CD14-positive monocyte (primary cell): Measurements from ENCODE around the gene TDRD9. TPM values are rescaled to one million over a fixed set of nuclear protein-coding genes. Genes with fewer than 3 reads are reported as not detected.

Experiments used
- DNase-seq, 3 donors: peaks; one replicate each; pipeline ENCODE4 v3.0.0-alpha.2; 2011 to 2022
- H2AFZ ChIP-seq: 2 replicates; pipeline ENCODE4 v1.6.0; 2012; ENCODE audit warnings: mild to moderate bottlenecking, low read depth, low read length, inconsistent platforms; ENCODE audit not compliant: insufficient read depth, poor library complexity, severe bottlenecking
- H3K27ac ChIP-seq, 2 donors: 1 replicate in 1 of 2; 2 replicates in 1 of 2; pipeline ENCODE4 v1.5.1; 2012 to 2013; ENCODE audit warnings: low read length in 2 of 2, control low read depth in 1 of 2, inconsistent platforms in 1 of 2, low read depth in 1 of 2, mild to moderate bottlenecking in 1 of 2
- H3K27me3 ChIP-seq, 2 donors: one replicate each; pipeline versions ENCODE4 v1.6.0 to v1.6.1; 2011 to 2013; ENCODE audit warnings: low read length in 2 of 2; ENCODE audit not compliant: control insufficient read depth in 2 of 2, insufficient read depth in 2 of 2
- H3K36me3 ChIP-seq, 2 donors: replicated peaks in 1 of 2; 1 replicate in 1 of 2; 2 replicates in 1 of 2; pipeline versions ENCODE4 v1.5.1 to v1.6.1; 2012 to 2013; ENCODE audit warnings: low read length in 2 of 2, control low read depth in 1 of 2, inconsistent platforms in 1 of 2, mild to moderate bottlenecking in 1 of 2; ENCODE audit not compliant: insufficient read depth in 2 of 2, control insufficient read depth in 1 of 2
- H3K4me1 ChIP-seq, 2 donors: 1 replicate in 1 of 2; 2 replicates in 1 of 2; pipeline versions ENCODE4 v1.5.1 to v1.6.1; 2012 to 2013; ENCODE audit warnings: low read length in 2 of 2, control low read depth in 1 of 2, inconsistent platforms in 1 of 2, mild to moderate bottlenecking in 1 of 2, moderate library complexity in 1 of 2; ENCODE audit not compliant: insufficient read depth in 2 of 2, control insufficient read depth in 1 of 2
- H3K4me2 ChIP-seq: replicated peaks from 2 replicates; pipeline ENCODE3; 2012; ENCODE audit warnings: low read length, moderate library complexity, mild to moderate bottlenecking; ENCODE audit not compliant: poor library complexity, severe bottlenecking; ENCODE audit errors: extremely low read depth
- H3K4me3 ChIP-seq, 3 experiments: fragments of 200-600 bp in 1 of 3; sonication (generic) in 1 of 3; replicated peaks in 1 of 3; 1 replicate in 2 of 3; 2 replicates in 1 of 3; pipeline ENCODE4 v1.5.1; 2011 to 2013; ENCODE audit warnings: low read length in 3 of 3, mild to moderate bottlenecking in 3 of 3, control low read depth in 2 of 3, low read depth in 2 of 3, inconsistent platforms in 1 of 3, moderate library complexity in 1 of 3
- H3K79me2 ChIP-seq: 2 replicates; pipeline ENCODE4 v1.6.0; 2012; ENCODE audit warnings: mild to moderate bottlenecking, control low read depth, inconsistent platforms, low read length, moderate library complexity; ENCODE audit not compliant: insufficient read depth
- H3K9ac ChIP-seq: 2 replicates; pipeline ENCODE4 v1.6.0; 2017; ENCODE audit warnings: low read length, mild to moderate bottlenecking; ENCODE audit not compliant: insufficient read depth, poor library complexity, severe bottlenecking
- H3K9me3 ChIP-seq, 2 donors: replicated peaks in 1 of 2; 1 replicate in 1 of 2; 2 replicates in 1 of 2; pipeline versions ENCODE4 v1.5.1 to v1.6.1; 2012 to 2013; ENCODE audit warnings: low read length in 2 of 2, control low read depth in 1 of 2; ENCODE audit not compliant: control insufficient read depth in 1 of 2, insufficient read depth in 1 of 2
- H4K20me1 ChIP-seq: 2 replicates; pipeline ENCODE4 v1.6.0; 2012; ENCODE audit warnings: mild to moderate bottlenecking, low read length, control low read depth, moderate library complexity; ENCODE audit not compliant: insufficient read depth
- H3K27ac Mint-ChIP-seq, 7 donors: one replicate each; pipeline ENCODE4 v1.8.0; 2020; ENCODE audit warnings: mild to moderate bottlenecking in 7 of 7, mixed read lengths in 7 of 7, moderate library complexity in 6 of 7, inconsistent platforms in 2 of 7
- H3K27me3 Mint-ChIP-seq, 3 donors: one replicate each; pipeline ENCODE4 v1.8.0; 2021 to 2022; ENCODE audit warnings: low read depth in 3 of 3, mild to moderate bottlenecking in 3 of 3, mixed read lengths in 3 of 3, moderate library complexity in 3 of 3, inconsistent platforms in 1 of 3
- H3K36me3 Mint-ChIP-seq, 2 donors: one replicate each; pipeline ENCODE4 v1.8.0; 2020; ENCODE audit warnings: mixed read lengths in 2 of 2, inconsistent platforms in 1 of 2, mild to moderate bottlenecking in 1 of 2
- H3K4me1 Mint-ChIP-seq: one replicate; pipeline ENCODE4 v1.8.0; 2020; ENCODE audit warnings: mild to moderate bottlenecking, mixed read lengths
- H3K4me3 Mint-ChIP-seq, 2 donors: one replicate each; pipeline ENCODE4 v1.8.0; 2020; ENCODE audit warnings: mild to moderate bottlenecking in 2 of 2, mixed read lengths in 2 of 2, moderate library complexity in 1 of 2
- H3K9me3 Mint-ChIP-seq, 7 donors: one replicate each; pipeline ENCODE4 v1.8.0; 2020 to 2022; ENCODE audit warnings: mixed read lengths in 7 of 7, mild to moderate bottlenecking in 6 of 7, moderate library complexity in 6 of 7, inconsistent platforms in 2 of 7
- WGBS: methylation state at CpG from one replicate; pipeline ENCODE4 v1.1.5; 2013; ENCODE audit warnings: missing lambda C conversion rate; ENCODE audit not compliant: insufficient coverage; 5-methylcytosine and 5-hydroxymethylcytosine counted together
- intact Hi-C, 2 donors: fragments of 100-400 bp; cut with micrococcal nuclease; formaldehyde crosslinking; loops; one replicate each; pipeline versions ENCODE4 v1.15.0 to v1.15.1; 2023
- polyA plus RNA-seq, 3 donors: library from polyadenylated mRNA; depleted of rRNA in 1 of 3; unstranded in 2 of 3; stranded (reverse) in 1 of 3; fragments of 300-500 nt in 2 of 3; fragments of >200 nt in 1 of 3; fragmentation: Illumina TruSeq in 2 of 3; gene quantifications; 1 replicate in 2 of 3; 2 replicates in 1 of 3; pipeline ENCODE4 v1.2.3, GENCODE V29; 2012 to 2021
- small RNA-seq: library from RNA; depleted of rRNA; stranded (forward); fragments of <200 nt; gene quantifications from one replicate; pipeline ENCODE3, GENCODE V24; 2012; ENCODE audit warnings: low read depth; ENCODE audit not compliant: insufficient read length
- TF ChIP-seq, protein P1 (sequence below): fragments of 200-600 bp; IDR thresholded peaks from one replicate; pipeline ENCODE4 v1.8.0; 2022; ENCODE audit warnings: antibody characterized with exemption, mild to moderate bottlenecking

TDRD9 gene
- polyA plus RNA-seq, 3 donors, result 7.6 to 12.1 (median 11.8) TPM

DNA sequence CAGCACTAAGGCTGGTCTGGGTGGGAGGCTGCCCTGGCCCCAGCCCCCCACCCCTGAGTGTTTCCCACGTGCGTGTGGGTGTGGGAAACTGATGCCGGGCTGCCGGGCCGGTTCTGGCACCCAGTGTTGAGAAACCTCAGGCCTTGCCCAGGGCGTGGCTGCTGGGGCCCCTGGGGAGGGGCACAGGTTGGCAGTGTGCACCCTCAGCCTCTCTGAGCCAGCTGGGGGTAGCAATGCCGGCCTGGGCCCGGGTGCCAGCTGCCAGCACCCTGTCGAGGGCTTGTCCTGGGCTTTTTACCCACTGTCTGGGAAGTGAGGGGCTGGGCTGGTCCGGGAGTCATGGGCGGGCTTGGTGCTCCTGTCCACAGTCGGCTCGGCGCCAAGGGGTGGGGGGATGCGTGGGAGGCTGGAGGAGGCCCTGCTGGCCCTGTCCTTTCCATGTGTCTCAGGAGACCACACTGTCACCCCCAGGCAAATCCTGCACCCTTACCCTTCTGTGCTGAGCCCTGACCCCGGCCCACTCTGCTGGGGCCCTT, 172.9 kb downstream of the TDRD9 start:
- TF ChIP-seq, protein P1, sequence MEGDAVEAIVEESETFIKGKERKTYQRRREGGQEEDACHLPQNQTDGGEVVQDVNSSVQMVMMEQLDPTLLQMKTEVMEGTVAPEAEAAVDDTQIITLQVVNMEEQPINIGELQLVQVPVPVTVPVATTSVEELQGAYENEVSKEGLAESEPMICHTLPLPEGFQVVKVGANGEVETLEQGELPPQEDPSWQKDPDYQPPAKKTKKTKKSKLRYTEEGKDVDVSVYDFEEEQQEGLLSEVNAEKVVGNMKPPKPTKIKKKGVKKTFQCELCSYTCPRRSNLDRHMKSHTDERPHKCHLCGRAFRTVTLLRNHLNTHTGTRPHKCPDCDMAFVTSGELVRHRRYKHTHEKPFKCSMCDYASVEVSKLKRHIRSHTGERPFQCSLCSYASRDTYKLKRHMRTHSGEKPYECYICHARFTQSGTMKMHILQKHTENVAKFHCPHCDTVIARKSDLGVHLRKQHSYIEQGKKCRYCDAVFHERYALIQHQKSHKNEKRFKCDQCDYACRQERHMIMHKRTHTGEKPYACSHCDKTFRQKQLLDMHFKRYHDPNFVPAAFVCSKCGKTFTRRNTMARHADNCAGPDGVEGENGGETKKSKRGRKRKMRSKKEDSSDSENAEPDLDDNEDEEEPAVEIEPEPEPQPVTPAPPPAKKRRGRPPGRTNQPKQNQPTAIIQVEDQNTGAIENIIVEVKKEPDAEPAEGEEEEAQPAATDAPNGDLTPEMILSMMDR, result no peak
- Histone ChIP-seq H3K27me3 (no peaks in the 10 kb centered on the region), H3K27ac (no peak overlapping the region), H3K9me3 (no peaks in the 10 kb centered on the region), H2AFZ (no peak overlapping the region), H4K20me1 (no peaks in the 10 kb centered on the region), H3K4me2 (no peak overlapping the region), H3K4me1 (no peaks in the 10 kb centered on the region), H3K79me2 (no peaks in the 10 kb centered on the region), H3K36me3 (no peaks in the 10 kb centered on the region), H3K4me3 (no peak overlapping the region), H3K9ac (no peak overlapping the region)
- DNase-seq, result no peak
- intact Hi-C loops, result no loop called here
- Mint-ChIP-seq H3K9me3 (no peaks in the 10 kb centered on the region), H3K27ac (no peak overlapping the region), H3K4me3 (no peak overlapping the region), H3K27me3 (peaks cover 0 to 4% (median 0%) of the 10 kb centered on the region in 3 donors), H3K4me1 (no peaks in the 10 kb centered on the region), H3K36me3 (no peaks in the 10 kb centered on the region)
- WGBS, result 80% methylated on average over 9 of the region's 16 CpGs

DNA sequence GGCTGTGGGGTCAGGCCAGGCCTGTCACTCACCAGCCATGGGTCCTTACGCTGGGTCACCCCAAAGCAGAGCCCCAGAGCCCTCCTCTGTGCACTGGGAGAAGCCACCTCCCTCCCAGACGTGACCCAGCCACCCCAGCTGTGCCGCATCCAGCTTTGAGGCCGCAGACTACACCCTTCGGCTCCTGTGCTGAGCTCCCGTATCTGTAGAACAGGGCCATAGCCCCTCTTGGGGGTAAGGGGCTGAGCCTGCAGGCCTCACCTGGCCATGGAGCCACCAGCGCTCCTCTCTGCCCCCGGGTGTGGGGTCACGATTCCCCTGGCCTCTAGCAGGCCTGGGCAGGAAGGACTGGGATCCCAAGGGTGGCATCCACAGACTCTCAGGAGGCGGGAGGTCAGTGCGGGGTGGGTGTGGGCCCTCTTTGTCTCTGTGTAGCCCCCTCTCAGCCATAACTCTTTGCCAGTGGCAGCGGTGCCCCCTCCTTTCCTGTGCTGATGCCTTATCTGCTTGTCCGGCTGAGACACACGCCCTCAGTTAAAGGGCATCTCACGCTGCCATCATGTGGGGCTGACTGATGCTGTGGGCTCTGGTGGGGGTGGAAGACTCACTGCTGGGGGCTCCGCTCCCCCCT, 173.5 kb downstream of the TDRD9 start:
- H3K27me3 ChIP-seq, result no peaks in the 10 kb centered on the region
- no peak overlapping the region for H3K27ac ChIP-seq
- Mint-ChIP-seq H3K4me3 (no peak overlapping the region), H3K4me1 (no peaks in the 10 kb centered on the region), H3K27ac (no peak overlapping the region), H3K9me3 (no peaks in the 10 kb centered on the region), H3K36me3 (no peaks in the 10 kb centered on the region), H3K27me3 (peaks cover 0 to 4% (median 0%) of the 10 kb centered on the region in 3 donors)
- no peak overlapping the region for H3K4me2 ChIP-seq
- no peaks in the 10 kb centered on the region for H3K36me3 ChIP-seq
- no peaks in the 10 kb centered on the region for H4K20me1 ChIP-seq
- no peak overlapping the region for H3K4me3 ChIP-seq
- H3K9me3 ChIP-seq, result no peaks in the 10 kb centered on the region
- TF ChIP-seq, protein P1, result no peak
- no peaks in the 10 kb centered on the region for H3K4me1 ChIP-seq
- H3K9ac ChIP-seq, result no peak overlapping the region
- WGBS, result 93% methylated on average over 10 of the region's 16 CpGs
- DNase-seq, result no peak
- no peak overlapping the region for H2AFZ ChIP-seq
- H3K79me2 ChIP-seq, result no peaks in the 10 kb centered on the region
- intact Hi-C loops, result no loop called here

Small RNA genes lying within 50 kb of the gene (small RNA-seq; reads per million reads assigned to genes)
- 0.71 reads per million for gene RN7SL634P

Other genes with a start within 250 kb of the TDRD9 start
- 1 to 10 TPM in 2 of 3 donors, under 1 TPM in 1; 0.66 to 8.1 (median 2.0) TPM for gene XRCC3, start 213.0 kb upstream of the TDRD9 start, polyA plus RNA-seq
- 10 to 100 TPM; 22.1 to 36.5 (median 33.1) TPM for gene ZFYVE21, start 212.6 kb upstream of the TDRD9 start, polyA plus RNA-seq
- 1 to 10 TPM in 1 of 3 donors, under 1 TPM in 2; 0.48 to 1.1 (median 0.99) TPM for gene PPP1R13B, start 80.9 kb upstream of the TDRD9 start, polyA plus RNA-seq
- not detected for gene RD3L, start 14.1 kb downstream of the TDRD9 start, polyA plus RNA-seq
- gene ASPG, start 157.2 kb downstream of the TDRD9 start, polyA plus RNA-seq, result under 1 TPM in 1 of 3 donors, not detected in 2; 0.01 TPM
- gene KIF26A, start 210.1 kb downstream of the TDRD9 start, polyA plus RNA-seq, result not detected